GM21786 (cell line): ENCODE results near the gene EPHA2.

ENCODE experiments used
- ATAC-seq: cut with Tn5 transposase; IDR thresholded peaks from one replicate; pipeline ENCODE4 v1.9.1; 2021; ENCODE audit not compliant: unreplicated experiment

Gene EPHA2

GRCh38 chr1:16095447-16095846 is 60.4 kb downstream of the EPHA2 start:
- no peak for ATAC-seq

GRCh38 chr1:16094453-16095158 is 61.3 kb downstream of the EPHA2 start:
- no peak for ATAC-seq

GRCh38 chr1:16093611-16094010 is 62.3 kb downstream of the EPHA2 start:
- ATAC-seq, result no peak

- ATAC-seq, result no peak
These were observed 62.9 kb downstream of the EPHA2 start for GRCh38 chr1:16092923-16093511.

GRCh38 chr1:16092097-16092922 is 63.6 kb downstream of the EPHA2 start:
- ATAC-seq, result no peak

- ATAC-seq, result no peak
These were observed 64.6 kb downstream of the EPHA2 start for GRCh38 chr1:16091296-16091695.

GRCh38 chr1:16090076-16090826 is 65.6 kb downstream of the EPHA2 start:
- ATAC-seq, result no peak

GRCh38 chr1:16088996-16089395 is 66.9 kb downstream of the EPHA2 start:
- ATAC-seq, result no peak

GRCh38 chr1:16088351-16088911 is 67.4 kb downstream of the EPHA2 start:
- no peak for ATAC-seq

- ATAC-seq, result no peak
These were observed 68.1 kb downstream of the EPHA2 start for GRCh38 chr1:16087733-16088132.

- ATAC-seq, result no peak
These were observed 70.3 kb downstream of the EPHA2 start for GRCh38 chr1:16085522-16085921.

GRCh38 chr1:16083486-16083885 is 72.4 kb downstream of the EPHA2 start:
- no peak for ATAC-seq

- ATAC-seq, result no peak
These were observed 73.4 kb downstream of the EPHA2 start for GRCh38 chr1:16082283-16083038.

- no peak for ATAC-seq
These were observed 74.2 kb downstream of the EPHA2 start for GRCh38 chr1:16081636-16082035.

- no peak for ATAC-seq
These were observed 75.3 kb downstream of the EPHA2 start for GRCh38 chr1:16080422-16081150.

- peak; percentile 68 for ATAC-seq
These were observed 76.8 kb downstream of the EPHA2 start for GRCh38 chr1:16078925-16079656.

- no peak for ATAC-seq
These were observed 78.2 kb downstream of the EPHA2 start for GRCh38 chr1:16077406-16078245.

GRCh38 chr1:16076865-16077238 is 79.0 kb downstream of the EPHA2 start:
- ATAC-seq, result no peak
